ENCODE results near the gene CACNA2D1.

CACNA2D1 gene

DNA sequence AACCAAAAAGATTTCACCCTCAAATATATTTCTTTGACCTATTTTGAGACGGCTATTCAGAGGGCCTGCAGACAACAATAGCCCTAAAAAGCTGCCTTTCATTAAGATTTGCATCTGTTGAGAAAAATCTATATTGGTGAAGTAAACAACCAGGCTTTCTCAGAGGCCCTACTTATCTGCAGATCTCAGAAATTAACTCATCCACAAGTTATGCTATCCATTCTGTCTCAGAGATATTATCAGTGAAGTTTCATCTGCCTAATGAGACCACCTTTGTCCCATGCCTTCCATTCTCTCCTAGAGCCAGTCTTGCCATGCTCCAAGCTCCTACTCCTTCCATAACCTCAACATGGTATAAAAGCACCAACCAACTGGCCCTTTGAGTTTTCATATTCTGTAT is 130.3 kb downstream of the CACNA2D1 start:
- TF ChIP-seq, protein P1, sequence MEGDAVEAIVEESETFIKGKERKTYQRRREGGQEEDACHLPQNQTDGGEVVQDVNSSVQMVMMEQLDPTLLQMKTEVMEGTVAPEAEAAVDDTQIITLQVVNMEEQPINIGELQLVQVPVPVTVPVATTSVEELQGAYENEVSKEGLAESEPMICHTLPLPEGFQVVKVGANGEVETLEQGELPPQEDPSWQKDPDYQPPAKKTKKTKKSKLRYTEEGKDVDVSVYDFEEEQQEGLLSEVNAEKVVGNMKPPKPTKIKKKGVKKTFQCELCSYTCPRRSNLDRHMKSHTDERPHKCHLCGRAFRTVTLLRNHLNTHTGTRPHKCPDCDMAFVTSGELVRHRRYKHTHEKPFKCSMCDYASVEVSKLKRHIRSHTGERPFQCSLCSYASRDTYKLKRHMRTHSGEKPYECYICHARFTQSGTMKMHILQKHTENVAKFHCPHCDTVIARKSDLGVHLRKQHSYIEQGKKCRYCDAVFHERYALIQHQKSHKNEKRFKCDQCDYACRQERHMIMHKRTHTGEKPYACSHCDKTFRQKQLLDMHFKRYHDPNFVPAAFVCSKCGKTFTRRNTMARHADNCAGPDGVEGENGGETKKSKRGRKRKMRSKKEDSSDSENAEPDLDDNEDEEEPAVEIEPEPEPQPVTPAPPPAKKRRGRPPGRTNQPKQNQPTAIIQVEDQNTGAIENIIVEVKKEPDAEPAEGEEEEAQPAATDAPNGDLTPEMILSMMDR (IDR thresholded peaks at IDR 0.05) = no peak

DNA sequence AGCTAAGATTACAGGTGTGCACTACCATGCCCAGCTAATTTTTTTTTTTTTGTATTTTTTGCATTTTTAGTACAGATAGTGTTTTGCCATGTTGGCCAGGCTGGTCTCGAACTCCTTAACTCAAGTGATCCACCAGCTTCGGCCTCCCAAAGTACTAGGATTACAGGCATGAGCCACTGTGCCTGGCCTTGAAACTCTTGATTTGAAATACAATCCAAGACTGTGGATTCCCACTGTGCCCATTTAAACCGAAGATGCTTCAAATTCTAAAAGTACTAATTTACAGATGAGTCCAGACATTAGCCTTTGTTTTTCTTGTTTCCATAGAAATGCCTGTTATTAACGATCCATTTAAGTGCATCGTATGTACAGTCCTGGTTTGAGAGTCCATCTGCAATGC is 130.9 kb downstream of the CACNA2D1 start:
- TF ChIP-seq, protein P1 (IDR thresholded peaks at IDR 0.05) = no peak

DNA sequence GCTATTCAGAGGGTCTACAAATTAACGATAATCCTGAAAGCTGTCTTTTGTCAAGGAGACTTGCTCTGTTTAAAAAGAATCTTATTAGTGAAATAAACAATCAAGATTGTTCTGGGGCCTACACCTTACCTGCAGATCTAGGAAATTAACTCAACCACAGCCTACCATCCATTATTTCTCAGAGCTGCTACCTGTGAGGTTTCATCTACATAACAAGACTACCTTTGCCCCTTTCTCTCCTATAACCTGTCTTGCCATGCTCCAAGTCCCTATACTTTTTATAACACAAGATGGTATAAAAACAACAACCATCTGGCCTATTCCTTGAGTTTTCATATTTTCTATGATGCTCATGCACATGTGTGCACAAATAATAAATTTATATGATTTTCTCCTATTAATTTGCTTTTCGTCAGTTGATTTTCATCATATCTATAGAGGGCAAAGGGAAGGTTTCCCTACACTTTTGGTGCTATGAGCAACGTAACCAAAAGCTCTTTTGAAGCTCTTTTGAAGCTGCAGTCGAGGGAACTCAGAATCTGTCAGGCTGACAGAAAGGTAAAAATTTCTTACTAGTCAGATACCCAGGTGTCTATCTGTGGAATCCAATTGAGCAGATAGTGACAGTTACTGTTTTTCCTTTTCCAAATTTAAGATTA is 138.1 kb downstream of the CACNA2D1 start:
- TF ChIP-seq, protein P1 (IDR thresholded peaks at IDR 0.05) = no peak

DNA sequence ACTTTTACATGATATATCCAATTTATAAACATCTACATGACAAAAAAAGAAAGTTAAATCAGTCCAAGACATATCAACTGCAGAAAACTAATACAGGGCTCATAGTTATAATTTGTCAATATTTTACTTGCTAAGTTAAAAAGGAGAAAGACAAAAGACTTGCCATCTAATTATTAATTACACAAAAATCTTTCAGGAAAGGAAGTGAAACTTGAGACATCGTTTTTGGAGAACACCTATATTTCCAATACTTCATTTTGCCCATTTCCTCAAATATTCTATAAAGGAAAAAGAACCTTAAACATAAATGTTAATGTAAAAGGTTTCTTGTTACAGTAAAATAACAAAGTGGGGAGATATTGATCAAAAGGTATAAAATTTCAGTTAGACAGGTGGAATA is 148.7 kb downstream of the CACNA2D1 start:
- TF ChIP-seq, protein P1 (IDR thresholded peaks at IDR 0.05) = no peak

DNA sequence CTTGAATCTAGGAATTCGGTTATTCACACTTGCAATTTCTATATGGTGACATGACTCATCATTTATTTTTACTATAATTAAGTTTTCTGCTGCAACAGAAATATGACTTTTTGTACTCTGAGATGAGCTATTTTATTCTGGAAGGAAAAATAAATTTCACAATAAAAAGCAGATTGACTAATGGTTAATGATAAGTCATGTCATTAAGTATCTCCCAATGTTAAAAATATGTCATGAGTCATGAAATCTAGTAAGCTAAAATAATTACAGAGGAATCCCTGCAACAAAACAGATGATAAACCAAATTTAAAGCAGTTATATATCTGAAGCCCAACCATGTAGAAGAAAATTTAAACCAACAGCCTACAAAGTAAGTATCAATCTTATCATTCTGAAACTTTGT is 149.2 kb downstream of the CACNA2D1 start:
- TF ChIP-seq, protein P1 (IDR thresholded peaks at IDR 0.05) = no peak

DNA sequence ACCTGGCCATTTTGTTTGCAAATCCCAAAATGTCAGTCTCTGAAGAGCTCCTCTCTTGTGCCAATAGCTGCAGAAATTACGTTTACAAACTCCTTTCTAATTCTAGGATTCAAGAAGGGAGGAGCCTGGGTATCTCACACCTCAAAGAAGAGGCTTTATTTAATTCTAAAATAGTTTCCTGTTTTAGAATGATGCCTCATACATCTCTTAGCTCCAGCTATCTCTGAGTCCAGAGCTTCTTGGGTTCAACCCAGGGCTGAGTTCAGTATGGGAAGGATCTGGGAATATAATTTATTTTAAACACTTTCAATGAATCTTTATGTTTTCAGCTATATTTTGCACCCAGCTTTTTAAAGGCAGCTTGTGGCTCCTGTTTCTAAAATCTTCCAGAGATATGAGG is 150.1 kb downstream of the CACNA2D1 start:
- TF ChIP-seq, protein P1 (IDR thresholded peaks at IDR 0.05) = no peak

DNA sequence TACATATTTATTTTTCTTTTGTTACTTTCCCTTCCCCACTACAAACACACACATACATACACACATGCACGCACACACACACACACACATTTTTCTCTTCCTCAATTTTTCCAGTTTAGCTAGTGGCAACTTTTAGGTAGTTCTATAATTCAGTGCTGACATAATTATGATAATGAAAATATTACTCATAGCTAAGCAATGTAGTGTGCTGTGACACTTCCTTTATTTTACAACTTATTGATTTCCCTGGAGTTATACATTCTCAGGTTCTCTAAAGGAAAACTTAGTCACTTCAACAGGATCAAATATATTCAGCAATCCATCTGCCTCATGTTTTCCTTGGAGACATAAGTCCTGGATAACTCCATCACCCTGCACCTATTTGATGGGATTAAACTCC is 151.6 kb downstream of the CACNA2D1 start:
- TF ChIP-seq, protein P1 (IDR thresholded peaks at IDR 0.05) = no peak

DNA sequence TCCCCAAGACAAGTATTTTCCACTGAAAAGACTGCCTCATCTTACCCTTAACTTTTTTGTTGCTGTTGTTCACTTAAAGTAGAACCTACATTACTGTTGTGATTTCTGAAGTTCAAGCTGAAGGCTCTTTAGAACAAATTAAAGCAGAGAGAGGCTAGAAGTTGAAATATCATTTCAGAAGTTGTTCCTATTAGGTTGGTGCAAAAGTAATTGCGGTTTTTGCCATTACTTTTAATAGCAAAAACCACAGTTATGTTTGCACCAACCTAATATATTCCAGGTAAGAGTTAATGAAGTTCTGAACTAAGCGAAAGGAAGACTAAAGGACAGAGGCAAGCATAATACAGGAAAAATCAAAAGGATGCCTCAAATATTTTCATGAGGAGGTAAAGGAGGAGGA is 153.7 kb downstream of the CACNA2D1 start:
- TF ChIP-seq, protein P1 (IDR thresholded peaks at IDR 0.05) = no peak

Measured in LNCAP (cell line).